ENCODE results near the gene EID1.

The EID1 gene

DNA sequence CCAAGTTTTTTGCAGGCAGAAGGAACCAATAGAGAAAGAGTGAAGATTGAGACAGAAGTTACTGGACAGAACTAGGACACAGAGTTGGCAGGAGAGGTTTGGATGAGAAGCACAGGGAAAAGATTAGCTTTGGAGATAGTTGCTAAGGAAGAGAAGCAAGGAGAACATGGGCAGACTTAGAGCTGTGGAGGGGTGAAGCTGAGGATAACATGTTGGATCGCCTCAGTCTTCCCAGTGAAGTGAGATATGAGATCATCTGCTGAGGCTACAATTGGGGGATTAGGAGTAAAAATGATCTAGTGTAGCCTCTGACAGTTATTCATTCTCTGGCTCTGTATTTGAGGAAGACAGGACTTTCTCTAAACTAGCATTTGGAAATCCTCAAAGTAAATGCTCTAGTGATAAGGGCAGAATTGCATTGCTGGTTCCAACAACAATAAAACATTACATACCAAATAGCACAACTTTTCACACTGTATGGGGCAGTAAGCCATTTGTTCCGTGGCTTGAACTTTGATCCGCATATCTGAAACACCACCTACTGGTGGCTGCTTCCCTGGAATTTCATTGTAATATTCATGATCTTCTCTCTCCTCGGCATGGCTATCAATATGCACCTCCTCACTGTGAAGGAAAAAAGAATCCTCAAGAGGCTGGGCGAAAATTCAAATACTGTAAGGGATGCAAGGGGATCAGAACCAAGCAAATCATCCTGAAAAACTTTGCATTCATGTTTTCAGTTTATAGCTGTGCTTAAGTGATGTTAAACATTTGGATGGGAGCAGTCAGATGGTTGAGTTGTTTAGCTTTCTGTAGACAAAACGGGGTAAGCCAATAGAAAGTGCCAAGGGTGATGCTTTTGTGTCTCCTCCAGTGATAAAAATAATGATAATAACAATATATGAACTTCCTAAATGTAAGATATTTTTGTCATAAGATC is 22.2 kb upstream of the EID1 start:
- Histone ChIP-seq H3K27me3 (ENCODE audit: control insufficient read depth, insufficient read depth, low read length) (no peaks in the 10 kb centered on the region), H3K9ac (ENCODE audit: low read depth, low read length) (no peak overlapping the region), H3K9me3 (ENCODE audit: control insufficient read depth, insufficient read depth, low read length) (no peaks in the 10 kb centered on the region), H3K4me1 (ENCODE audit: control insufficient read depth, insufficient read depth, low read length) (peaks cover 34% of the 10 kb centered on the region), H3K27ac (ENCODE audit: low read depth, low read length) (no peak overlapping the region), H3K4me3 (ENCODE audit: low read depth, low read length) (no peak overlapping the region), H3K36me3 (ENCODE audit: control insufficient read depth, insufficient read depth, low read length) (no peaks in the 10 kb centered on the region)

DNA sequence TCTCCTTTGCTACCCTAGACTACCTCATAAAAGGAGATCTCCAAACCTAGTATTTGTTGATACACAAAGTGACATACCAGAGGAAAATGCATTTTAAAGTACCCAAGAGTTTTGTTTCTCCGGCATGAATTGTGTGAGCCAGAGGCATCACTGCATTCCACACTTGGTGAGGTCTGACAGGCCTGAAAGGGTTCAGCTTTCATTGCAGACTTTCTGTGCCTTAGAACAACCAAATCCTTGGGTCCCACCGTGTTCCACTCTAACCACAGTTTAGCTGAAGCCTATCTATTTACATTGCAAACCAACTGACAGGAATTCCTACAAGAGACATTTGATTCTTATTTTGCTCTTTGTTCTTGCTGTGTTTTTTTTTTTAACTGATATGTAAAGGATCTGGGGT is 21.0 kb upstream of the EID1 start:
- H3K9ac ChIP-seq (ENCODE audit: low read depth, low read length) = no peak overlapping the region
- no peak overlapping the region; the same call in 1 of the 2 replicates for H3K4me3 ChIP-seq (ENCODE audit: low read depth, low read length)
- no peaks in the 10 kb centered on the region for H3K36me3 ChIP-seq (ENCODE audit: control insufficient read depth, insufficient read depth, low read length)
- no peaks in the 10 kb centered on the region for H3K27me3 ChIP-seq (ENCODE audit: control insufficient read depth, insufficient read depth, low read length)
- peak overlapping the region; percentile 56 for H3K27ac ChIP-seq (ENCODE audit: low read depth, low read length)
- no peaks in the 10 kb centered on the region for H3K9me3 ChIP-seq (ENCODE audit: control insufficient read depth, insufficient read depth, low read length)
- H3K4me1 ChIP-seq (ENCODE audit: control insufficient read depth, insufficient read depth, low read length) = peaks cover 34% of the 10 kb centered on the region

DNA sequence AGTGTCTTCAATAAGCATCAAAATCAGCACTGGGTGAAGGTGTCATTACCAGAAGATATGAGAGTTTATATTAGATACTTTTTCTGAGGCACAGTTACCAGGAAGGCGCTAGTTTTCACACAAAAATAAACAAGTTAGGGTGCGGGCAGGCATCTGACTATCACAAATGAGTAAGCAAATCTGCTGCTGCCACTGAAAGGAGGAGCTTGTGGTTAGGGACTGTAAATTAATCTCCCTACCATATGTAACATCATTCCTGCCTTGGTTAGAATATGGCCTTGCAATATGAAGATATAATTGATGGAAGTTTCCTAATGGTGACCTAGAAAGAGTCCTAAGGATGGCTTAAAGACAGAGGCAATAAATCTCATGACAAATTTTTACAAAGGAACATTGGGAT is 19.5 kb upstream of the EID1 start:
- H3K4me1 ChIP-seq (ENCODE audit: control insufficient read depth, insufficient read depth, low read length) = peaks cover 34% of the 10 kb centered on the region
- no peak overlapping the region for H3K4me3 ChIP-seq (ENCODE audit: low read depth, low read length)
- H3K9ac ChIP-seq (ENCODE audit: low read depth, low read length) = no peak overlapping the region
- H3K27me3 ChIP-seq (ENCODE audit: control insufficient read depth, insufficient read depth, low read length) = no peaks in the 10 kb centered on the region
- H3K36me3 ChIP-seq (ENCODE audit: control insufficient read depth, insufficient read depth, low read length) = no peaks in the 10 kb centered on the region
- no peak overlapping the region for H3K27ac ChIP-seq (ENCODE audit: low read depth, low read length)
- no peaks in the 10 kb centered on the region for H3K9me3 ChIP-seq (ENCODE audit: control insufficient read depth, insufficient read depth, low read length)

DNA sequence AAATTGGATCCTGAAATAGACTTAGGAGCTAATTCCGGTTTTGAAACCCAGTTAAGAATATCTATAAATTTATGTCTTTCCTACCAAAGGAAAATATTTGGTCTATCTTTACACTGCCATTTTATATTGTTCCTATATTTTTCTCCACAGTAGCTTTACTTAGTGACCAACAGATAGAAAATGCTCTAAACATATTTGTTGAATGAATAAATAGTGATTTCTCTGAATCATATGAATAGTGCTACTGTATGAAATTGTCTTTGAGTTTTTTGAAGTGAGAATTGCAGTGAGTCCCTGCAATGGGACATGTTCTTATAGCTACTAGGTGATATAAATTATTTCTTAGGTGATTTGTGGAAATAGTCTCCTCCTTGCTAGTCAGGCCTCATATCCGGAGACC is 18.5 kb upstream of the EID1 start:
- Histone ChIP-seq H3K4me3 (ENCODE audit: low read depth, low read length) (no peak overlapping the region), H3K4me1 (ENCODE audit: control insufficient read depth, insufficient read depth, low read length) (peaks cover 34% of the 10 kb centered on the region), H3K9me3 (ENCODE audit: control insufficient read depth, insufficient read depth, low read length) (no peaks in the 10 kb centered on the region), H3K9ac (ENCODE audit: low read depth, low read length) (no peak overlapping the region), H3K27ac (ENCODE audit: low read depth, low read length) (no peak overlapping the region), H3K36me3 (ENCODE audit: control insufficient read depth, insufficient read depth, low read length) (no peaks in the 10 kb centered on the region), H3K27me3 (ENCODE audit: control insufficient read depth, insufficient read depth, low read length) (no peaks in the 10 kb centered on the region)

GRCh38 chr15:48861813-48862431 is 16.0 kb upstream of the EID1 start:
- Histone ChIP-seq H3K9me3 (ENCODE audit: control insufficient read depth, insufficient read depth, low read length) (no peaks in the 10 kb centered on the region), H3K4me3 (ENCODE audit: low read depth, low read length) (no peak overlapping the region), H3K9ac (ENCODE audit: low read depth, low read length) (no peak overlapping the region), H3K27me3 (ENCODE audit: control insufficient read depth, insufficient read depth, low read length) (no peaks in the 10 kb centered on the region), H3K4me1 (ENCODE audit: control insufficient read depth, insufficient read depth, low read length) (peaks cover 25% of the 10 kb centered on the region), H3K36me3 (ENCODE audit: control insufficient read depth, insufficient read depth, low read length) (no peaks in the 10 kb centered on the region), H3K27ac (ENCODE audit: low read depth, low read length) (no peak overlapping the region)

DNA sequence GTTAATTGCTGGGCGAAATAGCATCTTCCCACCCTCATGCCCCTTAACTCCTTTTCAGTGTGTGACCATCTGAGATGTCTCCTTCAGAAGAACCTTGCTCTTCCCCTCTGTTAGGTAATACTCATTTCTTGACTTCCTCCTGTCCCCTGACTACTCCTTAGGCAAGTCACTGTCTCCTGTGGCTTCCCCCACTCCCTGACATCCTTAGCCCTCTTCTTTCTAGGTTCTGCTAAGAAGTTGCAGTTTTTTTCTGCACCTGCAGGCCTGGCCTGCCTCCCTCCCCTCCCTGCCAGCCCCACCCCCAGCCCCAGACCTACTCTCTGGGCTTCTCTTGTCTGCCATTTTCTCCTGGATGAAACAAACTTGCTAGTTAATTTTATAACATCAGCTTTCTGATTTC is 15.2 kb upstream of the EID1 start:
- Histone ChIP-seq H3K27me3 (ENCODE audit: control insufficient read depth, insufficient read depth, low read length) (no peaks in the 10 kb centered on the region), H3K9me3 (ENCODE audit: control insufficient read depth, insufficient read depth, low read length) (no peaks in the 10 kb centered on the region), H3K9ac (ENCODE audit: low read depth, low read length) (no peak overlapping the region), H3K36me3 (ENCODE audit: control insufficient read depth, insufficient read depth, low read length) (no peaks in the 10 kb centered on the region), H3K4me1 (ENCODE audit: control insufficient read depth, insufficient read depth, low read length) (peaks cover 18% of the 10 kb centered on the region), H3K4me3 (ENCODE audit: low read depth, low read length) (no peak overlapping the region), H3K27ac (ENCODE audit: low read depth, low read length) (no peak overlapping the region)

DNA sequence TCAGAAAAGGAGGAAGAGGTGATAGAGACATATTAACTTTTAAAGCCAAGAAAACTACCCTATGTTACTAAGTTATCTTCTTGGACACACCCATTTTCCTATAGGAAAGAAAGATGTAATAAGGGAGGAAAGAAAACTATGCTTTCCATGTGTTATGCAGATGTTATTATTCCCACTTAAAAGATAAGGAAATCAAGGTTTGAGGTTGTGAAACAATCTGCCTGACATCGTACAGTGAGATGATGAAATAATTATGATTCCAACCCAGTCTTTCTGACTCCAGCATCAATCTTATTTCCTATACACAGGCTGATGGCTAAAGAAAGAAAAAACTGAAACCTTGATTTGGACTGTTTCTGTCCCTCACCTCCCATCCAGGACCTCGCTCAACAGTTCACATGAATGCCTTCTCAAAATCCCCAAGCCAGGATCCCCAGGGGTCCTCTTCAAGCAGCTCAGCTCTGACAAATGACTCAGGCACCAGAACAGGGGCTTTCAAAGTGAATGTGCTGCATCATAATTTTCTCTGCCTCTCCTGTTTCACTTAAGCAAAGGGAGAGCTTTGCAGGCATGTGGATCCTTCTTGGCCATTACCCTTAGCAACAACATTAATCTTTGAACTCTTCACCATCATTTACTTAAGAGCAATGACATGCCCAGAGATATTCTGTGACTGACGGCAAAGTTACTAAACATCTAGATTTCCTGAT is 12.4 kb upstream of the EID1 start:
- Histone ChIP-seq H3K36me3 (ENCODE audit: control insufficient read depth, insufficient read depth, low read length) (no peaks in the 10 kb centered on the region), H3K9ac (ENCODE audit: low read depth, low read length) (no peak overlapping the region), H3K27ac (ENCODE audit: low read depth, low read length) (no peak overlapping the region), H3K4me3 (ENCODE audit: low read depth, low read length) (no peak overlapping the region), H3K27me3 (ENCODE audit: control insufficient read depth, insufficient read depth, low read length) (no peaks in the 10 kb centered on the region), H3K9me3 (ENCODE audit: control insufficient read depth, insufficient read depth, low read length) (no peaks in the 10 kb centered on the region), H3K4me1 (ENCODE audit: control insufficient read depth, insufficient read depth, low read length) (peaks cover 9% of the 10 kb centered on the region; the same call in 1 of the 2 replicates)

DNA sequence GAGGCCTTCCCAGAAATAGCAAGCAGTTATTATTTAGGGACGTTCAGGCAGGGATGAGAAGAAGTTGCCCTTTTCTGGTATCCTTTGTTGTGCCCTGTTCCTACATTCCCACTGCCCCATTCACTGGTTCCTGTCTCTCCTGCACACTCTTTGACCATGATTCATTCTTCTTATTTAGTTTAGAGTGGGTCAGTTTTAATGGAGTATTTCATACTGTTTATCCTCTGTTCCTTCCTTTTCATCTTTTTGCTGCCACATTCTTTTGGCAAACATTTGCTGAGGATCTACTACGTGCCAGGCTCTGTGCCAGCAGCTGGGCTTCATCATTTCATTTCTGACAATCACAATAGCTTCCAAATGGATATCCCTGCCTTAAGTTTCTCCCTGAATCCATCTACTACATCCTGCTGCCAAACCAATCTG is 11.8 kb upstream of the EID1 start:
- Histone ChIP-seq H3K4me1 (ENCODE audit: control insufficient read depth, insufficient read depth, low read length) (peaks cover 9% of the 10 kb centered on the region; the same call in 1 of the 2 replicates), H3K4me3 (ENCODE audit: low read depth, low read length) (no peak overlapping the region), H3K9me3 (ENCODE audit: control insufficient read depth, insufficient read depth, low read length) (no peaks in the 10 kb centered on the region), H3K9ac (ENCODE audit: low read depth, low read length) (no peak overlapping the region), H3K27ac (ENCODE audit: low read depth, low read length) (no peak overlapping the region), H3K36me3 (ENCODE audit: control insufficient read depth, insufficient read depth, low read length) (no peaks in the 10 kb centered on the region), H3K27me3 (ENCODE audit: control insufficient read depth, insufficient read depth, low read length) (no peaks in the 10 kb centered on the region)

GRCh38 chr15:48868023-48868422 is 9.9 kb upstream of the EID1 start:
- Histone ChIP-seq H3K36me3 (ENCODE audit: control insufficient read depth, insufficient read depth, low read length) (no peaks in the 10 kb centered on the region), H3K9ac (ENCODE audit: low read depth, low read length) (no peak overlapping the region), H3K4me3 (ENCODE audit: low read depth, low read length) (no peak overlapping the region), H3K27ac (ENCODE audit: low read depth, low read length) (no peak overlapping the region), H3K4me1 (ENCODE audit: control insufficient read depth, insufficient read depth, low read length) (peaks cover 9% of the 10 kb centered on the region; the same call in 1 of the 2 replicates), H3K27me3 (ENCODE audit: control insufficient read depth, insufficient read depth, low read length) (no peaks in the 10 kb centered on the region), H3K9me3 (ENCODE audit: control insufficient read depth, insufficient read depth, low read length) (no peaks in the 10 kb centered on the region)

DNA sequence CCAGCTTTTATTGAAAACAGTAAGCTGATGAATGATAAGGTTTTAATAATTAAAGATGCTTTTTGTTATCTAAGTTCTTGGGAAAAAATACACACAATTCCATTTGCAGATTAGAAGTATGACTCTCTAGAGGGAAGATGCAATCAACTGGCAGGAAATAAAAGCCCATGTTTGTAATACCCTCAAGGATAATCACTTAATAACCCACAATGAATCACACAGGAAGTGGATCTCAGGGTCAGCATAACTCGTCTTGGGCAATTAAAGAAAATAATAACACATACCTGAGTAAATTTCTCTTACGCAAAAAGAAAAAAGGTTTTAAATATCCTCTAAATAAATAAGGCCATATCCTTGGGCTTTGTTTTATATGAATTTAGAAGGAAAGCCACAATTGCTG is 9.4 kb upstream of the EID1 start:
- H3K9ac ChIP-seq (ENCODE audit: low read depth, low read length) = no peak overlapping the region
- no peaks in the 10 kb centered on the region for H3K9me3 ChIP-seq (ENCODE audit: control insufficient read depth, insufficient read depth, low read length)
- no peaks in the 10 kb centered on the region for H3K27me3 ChIP-seq (ENCODE audit: control insufficient read depth, insufficient read depth, low read length)
- no peak overlapping the region for H3K27ac ChIP-seq (ENCODE audit: low read depth, low read length)
- H3K36me3 ChIP-seq (ENCODE audit: control insufficient read depth, insufficient read depth, low read length) = no peaks in the 10 kb centered on the region
- H3K4me1 ChIP-seq (ENCODE audit: control insufficient read depth, insufficient read depth, low read length) = peaks cover 9% of the 10 kb centered on the region; the same call in 1 of the 2 replicates
- H3K4me3 ChIP-seq (ENCODE audit: low read depth, low read length) = no peak overlapping the region

GRCh38 chr15:48869966-48870365 is 8.0 kb upstream of the EID1 start:
- H3K9ac ChIP-seq (ENCODE audit: low read depth, low read length) = no peak overlapping the region
- no peaks in the 10 kb centered on the region for H3K36me3 ChIP-seq (ENCODE audit: control insufficient read depth, insufficient read depth, low read length)
- H3K4me3 ChIP-seq (ENCODE audit: low read depth, low read length) = no peak overlapping the region
- no peak overlapping the region for H3K27ac ChIP-seq (ENCODE audit: low read depth, low read length)
- H3K27me3 ChIP-seq (ENCODE audit: control insufficient read depth, insufficient read depth, low read length) = no peaks in the 10 kb centered on the region
- H3K9me3 ChIP-seq (ENCODE audit: control insufficient read depth, insufficient read depth, low read length) = no peaks in the 10 kb centered on the region
- peaks cover 9% of the 10 kb centered on the region; the same call in 1 of the 2 replicates for H3K4me1 ChIP-seq (ENCODE audit: control insufficient read depth, insufficient read depth, low read length)

Data from HUES48 (cell line).